GM12874 (cell line): ENCODE data around the gene MAP4K3.

Source experiments
- TF ChIP-seq, protein P1 (sequence below): IDR thresholded peaks from 2 replicates; pipeline ENCODE4 v1.5.1; 2011; ENCODE audit warnings: low read depth, mild to moderate bottlenecking, control low read depth, low read length, moderate library complexity; ENCODE audit not compliant: insufficient read depth

The MAP4K3 gene

DNA sequence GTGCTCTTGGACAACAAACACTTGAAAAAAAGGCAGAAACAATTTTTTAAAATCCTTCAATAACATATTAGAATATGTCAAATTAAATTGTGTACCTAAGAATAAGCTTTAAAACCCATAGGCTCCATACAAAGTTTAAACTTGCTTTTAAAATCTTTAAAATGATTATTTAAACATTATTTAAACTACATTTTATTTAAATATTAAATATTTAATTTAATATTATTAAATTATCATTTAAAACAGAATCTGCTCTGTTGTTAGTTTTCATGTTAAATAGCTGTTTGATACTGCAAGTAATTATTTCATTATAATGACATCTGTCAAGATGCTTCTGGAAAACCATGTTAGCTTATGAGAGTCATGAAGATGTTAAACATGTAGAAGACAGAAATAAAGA lies 75.6 kb downstream of the MAP4K3 start:
- TF ChIP-seq, protein P1, sequence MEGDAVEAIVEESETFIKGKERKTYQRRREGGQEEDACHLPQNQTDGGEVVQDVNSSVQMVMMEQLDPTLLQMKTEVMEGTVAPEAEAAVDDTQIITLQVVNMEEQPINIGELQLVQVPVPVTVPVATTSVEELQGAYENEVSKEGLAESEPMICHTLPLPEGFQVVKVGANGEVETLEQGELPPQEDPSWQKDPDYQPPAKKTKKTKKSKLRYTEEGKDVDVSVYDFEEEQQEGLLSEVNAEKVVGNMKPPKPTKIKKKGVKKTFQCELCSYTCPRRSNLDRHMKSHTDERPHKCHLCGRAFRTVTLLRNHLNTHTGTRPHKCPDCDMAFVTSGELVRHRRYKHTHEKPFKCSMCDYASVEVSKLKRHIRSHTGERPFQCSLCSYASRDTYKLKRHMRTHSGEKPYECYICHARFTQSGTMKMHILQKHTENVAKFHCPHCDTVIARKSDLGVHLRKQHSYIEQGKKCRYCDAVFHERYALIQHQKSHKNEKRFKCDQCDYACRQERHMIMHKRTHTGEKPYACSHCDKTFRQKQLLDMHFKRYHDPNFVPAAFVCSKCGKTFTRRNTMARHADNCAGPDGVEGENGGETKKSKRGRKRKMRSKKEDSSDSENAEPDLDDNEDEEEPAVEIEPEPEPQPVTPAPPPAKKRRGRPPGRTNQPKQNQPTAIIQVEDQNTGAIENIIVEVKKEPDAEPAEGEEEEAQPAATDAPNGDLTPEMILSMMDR: no peak

DNA sequence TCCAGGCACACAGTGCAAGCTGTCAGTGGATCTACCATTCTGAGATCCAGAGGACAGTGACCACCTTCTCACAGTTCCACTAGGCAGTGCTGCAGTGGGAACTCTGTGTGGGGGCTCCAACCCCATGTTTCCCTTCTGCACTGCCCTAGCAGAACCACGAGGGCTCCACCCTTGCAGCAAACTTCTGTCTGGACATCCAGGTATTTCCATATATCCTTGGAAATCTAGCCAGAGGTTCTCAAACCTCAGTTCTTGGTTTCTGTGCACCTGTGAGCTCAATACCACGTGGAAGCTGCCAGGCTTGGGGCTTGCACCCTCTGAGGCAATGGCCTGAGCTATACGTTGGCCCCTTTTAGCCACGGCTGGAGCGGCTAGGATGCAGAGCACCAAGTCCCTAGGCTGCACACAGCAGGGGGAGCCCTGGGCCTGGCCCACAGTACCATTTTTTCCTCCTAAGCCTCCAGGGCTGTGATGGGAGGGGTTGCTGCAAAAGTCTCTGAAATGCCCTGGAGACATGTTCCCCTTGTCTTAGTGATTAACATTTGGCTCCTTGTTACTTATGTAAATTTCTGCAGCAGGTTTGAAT lies 77.5 kb downstream of the MAP4K3 start:
- TF ChIP-seq, protein P1: no peak

DNA sequence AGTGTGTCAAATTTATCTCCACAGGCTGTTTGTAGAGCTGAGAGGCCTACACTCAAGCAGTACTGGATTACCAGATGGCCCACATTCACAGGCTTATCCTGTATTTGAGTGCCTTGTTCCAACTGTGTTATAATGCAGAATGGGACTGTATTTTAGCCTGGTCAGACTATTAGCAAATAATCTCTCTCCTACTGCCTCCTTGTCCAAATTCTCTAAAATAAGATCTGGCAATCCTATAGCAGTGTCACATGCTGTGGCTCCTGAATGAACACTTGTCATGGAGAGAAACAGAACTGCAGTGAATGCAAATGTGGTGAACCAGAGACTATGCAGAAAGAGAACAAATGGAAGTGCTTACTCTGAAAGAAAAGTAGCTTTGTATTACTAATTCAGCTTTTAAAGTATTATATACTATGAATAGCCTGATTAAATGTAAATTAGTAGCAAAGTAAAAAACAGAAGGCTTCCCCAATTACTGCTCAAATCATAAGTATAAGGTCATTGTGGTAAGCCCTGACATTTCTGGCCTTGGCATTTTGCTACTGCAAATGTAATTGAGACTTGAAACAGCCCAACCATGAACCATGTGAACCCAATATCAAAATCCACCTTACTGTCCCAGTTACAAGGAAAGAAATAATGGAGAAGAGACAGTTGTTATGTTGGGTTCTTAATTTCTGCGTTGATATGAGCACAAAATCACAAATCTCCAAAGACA lies 80.0 kb downstream of the MAP4K3 start:
- TF ChIP-seq, protein P1: no peak

DNA sequence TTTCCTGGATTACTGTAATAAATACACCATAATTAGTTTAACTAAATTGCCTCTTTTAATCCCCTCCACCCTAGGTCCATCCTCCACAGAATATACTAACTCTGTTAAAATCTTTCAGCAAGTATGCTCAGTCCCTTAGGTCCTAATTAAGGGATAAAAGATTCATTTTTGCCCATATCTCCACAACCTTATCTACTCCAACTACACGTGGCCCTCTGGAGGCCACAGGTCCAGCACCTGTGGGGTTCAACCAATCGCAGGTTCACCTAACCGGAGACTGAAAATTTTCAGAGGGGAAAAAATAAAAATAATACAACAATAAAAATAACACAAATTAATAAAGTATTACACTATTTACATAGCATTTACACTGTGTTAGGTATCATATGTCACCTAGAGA lies 86.4 kb downstream of the MAP4K3 start:
- TF ChIP-seq, protein P1: no peak

DNA sequence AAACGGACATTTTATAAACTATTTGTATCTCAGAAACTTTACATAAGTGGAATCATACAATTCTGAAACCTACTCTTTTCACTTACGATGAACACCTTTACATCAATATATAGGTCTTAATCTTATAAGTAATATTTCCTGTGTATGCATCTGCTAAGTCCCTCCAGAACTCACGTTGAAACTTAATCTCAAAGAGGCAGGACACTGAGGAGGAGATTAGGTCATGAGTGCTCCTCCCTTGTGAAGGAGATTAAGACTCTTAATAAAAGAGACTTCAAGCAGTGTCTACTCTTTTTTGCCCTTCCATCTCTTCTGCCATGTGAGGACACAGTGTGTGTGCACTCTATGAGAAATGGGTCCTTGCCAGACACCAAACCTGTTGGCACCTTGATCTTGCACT lies 98.6 kb downstream of the MAP4K3 start:
- TF ChIP-seq, protein P1: no peak

DNA sequence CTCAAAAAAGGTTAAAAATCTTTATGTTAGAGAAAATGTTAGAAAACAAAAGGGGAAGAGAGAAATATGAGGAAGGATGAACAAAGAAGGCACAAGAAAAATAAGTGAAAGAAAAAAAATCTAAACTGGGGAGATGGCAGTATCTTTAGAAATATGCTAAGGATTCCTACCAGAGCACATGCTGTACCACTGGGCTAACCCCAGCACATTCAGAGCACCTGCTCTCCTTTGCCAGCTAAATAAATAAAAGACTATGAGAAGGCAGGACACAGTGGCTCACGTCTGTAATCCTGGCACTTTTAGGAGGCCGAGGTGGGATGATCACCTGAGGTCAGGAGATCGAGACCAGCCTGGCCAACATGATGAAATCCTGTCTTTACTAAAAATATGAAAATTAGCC lies 101.2 kb downstream of the MAP4K3 start:
- TF ChIP-seq, protein P1: no peak

DNA sequence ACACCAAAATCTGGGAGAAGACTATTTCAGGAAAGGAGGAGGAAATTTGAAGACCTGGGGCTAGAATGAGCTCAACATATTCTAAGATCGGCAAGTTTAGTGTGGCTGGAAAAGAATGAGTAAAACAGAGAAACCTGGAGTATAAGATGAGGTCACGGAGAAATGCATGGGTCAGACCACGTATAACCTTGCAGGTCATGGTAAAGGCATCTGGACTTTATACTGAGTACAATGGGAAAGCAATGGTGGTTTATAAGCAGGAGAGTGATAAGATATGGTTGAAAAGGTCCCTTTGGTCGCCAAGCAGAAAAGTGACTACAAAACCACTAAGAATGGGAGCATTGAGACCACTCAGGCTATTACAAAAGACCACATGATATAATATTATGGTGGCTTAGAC lies 102.1 kb downstream of the MAP4K3 start:
- TF ChIP-seq, protein P1: no peak
